CD14-positive monocyte (primary cell): ENCODE measurements around the gene MYH3. TPM values are rescaled to one million over a fixed set of nuclear protein-coding genes. Genes with fewer than 3 reads are reported as not detected.

Source experiments
- DNase-seq, 3 donors: peaks; one replicate each; pipeline ENCODE4 v3.0.0-alpha.2; 2011 to 2022
- H2AFZ ChIP-seq: 2 replicates; pipeline ENCODE4 v1.6.0; 2012; ENCODE audit warnings: mild to moderate bottlenecking, low read depth, low read length, inconsistent platforms; ENCODE audit not compliant: insufficient read depth, poor library complexity, severe bottlenecking
- H3K27ac ChIP-seq, 2 donors: 1 replicate in 1 of 2; 2 replicates in 1 of 2; pipeline ENCODE4 v1.5.1; 2012 to 2013; ENCODE audit warnings: low read length in 2 of 2, control low read depth in 1 of 2, inconsistent platforms in 1 of 2, low read depth in 1 of 2, mild to moderate bottlenecking in 1 of 2
- H3K27me3 ChIP-seq, 2 donors: one replicate each; pipeline versions ENCODE4 v1.6.0 to v1.6.1; 2011 to 2013; ENCODE audit warnings: low read length in 2 of 2; ENCODE audit not compliant: control insufficient read depth in 2 of 2, insufficient read depth in 2 of 2
- H3K36me3 ChIP-seq, 2 donors: replicated peaks in 1 of 2; 1 replicate in 1 of 2; 2 replicates in 1 of 2; pipeline versions ENCODE4 v1.5.1 to v1.6.1; 2012 to 2013; ENCODE audit warnings: low read length in 2 of 2, control low read depth in 1 of 2, inconsistent platforms in 1 of 2, mild to moderate bottlenecking in 1 of 2; ENCODE audit not compliant: insufficient read depth in 2 of 2, control insufficient read depth in 1 of 2
- H3K4me1 ChIP-seq, 2 donors: 1 replicate in 1 of 2; 2 replicates in 1 of 2; pipeline versions ENCODE4 v1.5.1 to v1.6.1; 2012 to 2013; ENCODE audit warnings: low read length in 2 of 2, control low read depth in 1 of 2, inconsistent platforms in 1 of 2, mild to moderate bottlenecking in 1 of 2, moderate library complexity in 1 of 2; ENCODE audit not compliant: insufficient read depth in 2 of 2, control insufficient read depth in 1 of 2
- H3K4me2 ChIP-seq: replicated peaks from 2 replicates; pipeline ENCODE3; 2012; ENCODE audit warnings: low read length, moderate library complexity, mild to moderate bottlenecking; ENCODE audit not compliant: poor library complexity, severe bottlenecking; ENCODE audit errors: extremely low read depth
- H3K4me3 ChIP-seq, 3 experiments: fragments of 200-600 bp in 1 of 3; sonication (generic) in 1 of 3; replicated peaks in 1 of 3; 1 replicate in 2 of 3; 2 replicates in 1 of 3; pipeline ENCODE4 v1.5.1; 2011 to 2013; ENCODE audit warnings: low read length in 3 of 3, mild to moderate bottlenecking in 3 of 3, control low read depth in 2 of 3, low read depth in 2 of 3, inconsistent platforms in 1 of 3, moderate library complexity in 1 of 3
- H3K79me2 ChIP-seq: 2 replicates; pipeline ENCODE4 v1.6.0; 2012; ENCODE audit warnings: mild to moderate bottlenecking, control low read depth, inconsistent platforms, low read length, moderate library complexity; ENCODE audit not compliant: insufficient read depth
- H3K9ac ChIP-seq: 2 replicates; pipeline ENCODE4 v1.6.0; 2017; ENCODE audit warnings: low read length, mild to moderate bottlenecking; ENCODE audit not compliant: insufficient read depth, poor library complexity, severe bottlenecking
- H3K9me3 ChIP-seq, 2 donors: replicated peaks in 1 of 2; 1 replicate in 1 of 2; 2 replicates in 1 of 2; pipeline versions ENCODE4 v1.5.1 to v1.6.1; 2012 to 2013; ENCODE audit warnings: low read length in 2 of 2, control low read depth in 1 of 2; ENCODE audit not compliant: control insufficient read depth in 1 of 2, insufficient read depth in 1 of 2
- H4K20me1 ChIP-seq: 2 replicates; pipeline ENCODE4 v1.6.0; 2012; ENCODE audit warnings: mild to moderate bottlenecking, low read length, control low read depth, moderate library complexity; ENCODE audit not compliant: insufficient read depth
- H3K27ac Mint-ChIP-seq, 7 donors: one replicate each; pipeline ENCODE4 v1.8.0; 2020; ENCODE audit warnings: mild to moderate bottlenecking in 7 of 7, mixed read lengths in 7 of 7, moderate library complexity in 6 of 7, inconsistent platforms in 2 of 7
- H3K27me3 Mint-ChIP-seq, 3 donors: one replicate each; pipeline ENCODE4 v1.8.0; 2021 to 2022; ENCODE audit warnings: low read depth in 3 of 3, mild to moderate bottlenecking in 3 of 3, mixed read lengths in 3 of 3, moderate library complexity in 3 of 3, inconsistent platforms in 1 of 3
- H3K36me3 Mint-ChIP-seq, 2 donors: one replicate each; pipeline ENCODE4 v1.8.0; 2020; ENCODE audit warnings: mixed read lengths in 2 of 2, inconsistent platforms in 1 of 2, mild to moderate bottlenecking in 1 of 2
- H3K4me1 Mint-ChIP-seq: one replicate; pipeline ENCODE4 v1.8.0; 2020; ENCODE audit warnings: mild to moderate bottlenecking, mixed read lengths
- H3K4me3 Mint-ChIP-seq, 2 donors: one replicate each; pipeline ENCODE4 v1.8.0; 2020; ENCODE audit warnings: mild to moderate bottlenecking in 2 of 2, mixed read lengths in 2 of 2, moderate library complexity in 1 of 2
- H3K9me3 Mint-ChIP-seq, 7 donors: one replicate each; pipeline ENCODE4 v1.8.0; 2020 to 2022; ENCODE audit warnings: mixed read lengths in 7 of 7, mild to moderate bottlenecking in 6 of 7, moderate library complexity in 6 of 7, inconsistent platforms in 2 of 7
- WGBS: methylation state at CpG from one replicate; pipeline ENCODE4 v1.1.5; 2013; ENCODE audit warnings: missing lambda C conversion rate; ENCODE audit not compliant: insufficient coverage; 5-methylcytosine and 5-hydroxymethylcytosine counted together
- intact Hi-C, 2 donors: fragments of 100-400 bp; cut with micrococcal nuclease; formaldehyde crosslinking; loops; one replicate each; pipeline versions ENCODE4 v1.15.0 to v1.15.1; 2023
- polyA plus RNA-seq, 3 donors: library from polyadenylated mRNA; depleted of rRNA in 1 of 3; unstranded in 2 of 3; stranded (reverse) in 1 of 3; fragments of 300-500 nt in 2 of 3; fragments of >200 nt in 1 of 3; fragmentation: Illumina TruSeq in 2 of 3; gene quantifications; 1 replicate in 2 of 3; 2 replicates in 1 of 3; pipeline ENCODE4 v1.2.3, GENCODE V29; 2012 to 2021
- TF ChIP-seq, protein P1 (sequence below): fragments of 200-600 bp; IDR thresholded peaks from one replicate; pipeline ENCODE4 v1.8.0; 2022; ENCODE audit warnings: antibody characterized with exemption, mild to moderate bottlenecking

Gene MYH3
- polyA plus RNA-seq, 3 donors: 0.13 to 5.7 TPM; not detected in 1

DNA sequence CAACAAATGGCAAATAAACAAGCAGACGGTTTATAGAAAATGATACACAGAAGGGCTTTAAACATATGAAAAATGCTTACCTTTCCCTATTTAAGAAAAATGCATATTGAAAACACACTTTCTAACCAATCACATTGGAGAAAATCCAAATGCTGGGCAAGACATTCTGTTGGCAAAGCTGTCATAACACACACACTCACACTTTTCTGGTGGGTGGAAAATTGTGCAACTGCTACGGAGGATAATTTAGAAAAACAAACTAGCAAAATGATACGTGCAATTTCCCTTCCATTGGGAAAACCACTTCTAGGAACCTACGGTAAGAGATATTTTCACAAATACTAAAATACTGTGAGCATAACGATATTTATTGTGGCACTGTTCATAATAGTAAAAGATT lies 9.8 kb upstream of the MYH3 start:
- no peaks in the 10 kb centered on the region for H3K36me3 ChIP-seq
- DNase-seq: no peak
- intact Hi-C loops: no loop called here
- no peaks in the 10 kb centered on the region for H3K9me3 ChIP-seq
- no peak overlapping the region for H3K4me2 ChIP-seq
- no peaks in the 10 kb centered on the region for H3K9me3 Mint-ChIP-seq
- no peaks in the 10 kb centered on the region for H3K27me3 Mint-ChIP-seq
- H3K9ac ChIP-seq: no peak overlapping the region
- H3K4me3 ChIP-seq: no peak overlapping the region
- no peaks in the 10 kb centered on the region for H3K79me2 ChIP-seq
- peak overlapping the region in 1 of 7 donors; percentile 13 for H3K27ac Mint-ChIP-seq
- no peaks in the 10 kb centered on the region for H3K4me1 Mint-ChIP-seq
- no peaks in the 10 kb centered on the region for H3K4me1 ChIP-seq
- no peaks in the 10 kb centered on the region for H4K20me1 ChIP-seq
- no CpG with 5 or more reads among the region's 5 CpGs for WGBS
- H3K27me3 ChIP-seq: no peaks in the 10 kb centered on the region
- no peak overlapping the region for H2AFZ ChIP-seq
- no peak overlapping the region for H3K4me3 Mint-ChIP-seq
- no peak overlapping the region for H3K27ac ChIP-seq
- H3K36me3 Mint-ChIP-seq: peaks cover 7 to 8% of the 10 kb centered on the region in 2 donors
- TF ChIP-seq, protein P1, sequence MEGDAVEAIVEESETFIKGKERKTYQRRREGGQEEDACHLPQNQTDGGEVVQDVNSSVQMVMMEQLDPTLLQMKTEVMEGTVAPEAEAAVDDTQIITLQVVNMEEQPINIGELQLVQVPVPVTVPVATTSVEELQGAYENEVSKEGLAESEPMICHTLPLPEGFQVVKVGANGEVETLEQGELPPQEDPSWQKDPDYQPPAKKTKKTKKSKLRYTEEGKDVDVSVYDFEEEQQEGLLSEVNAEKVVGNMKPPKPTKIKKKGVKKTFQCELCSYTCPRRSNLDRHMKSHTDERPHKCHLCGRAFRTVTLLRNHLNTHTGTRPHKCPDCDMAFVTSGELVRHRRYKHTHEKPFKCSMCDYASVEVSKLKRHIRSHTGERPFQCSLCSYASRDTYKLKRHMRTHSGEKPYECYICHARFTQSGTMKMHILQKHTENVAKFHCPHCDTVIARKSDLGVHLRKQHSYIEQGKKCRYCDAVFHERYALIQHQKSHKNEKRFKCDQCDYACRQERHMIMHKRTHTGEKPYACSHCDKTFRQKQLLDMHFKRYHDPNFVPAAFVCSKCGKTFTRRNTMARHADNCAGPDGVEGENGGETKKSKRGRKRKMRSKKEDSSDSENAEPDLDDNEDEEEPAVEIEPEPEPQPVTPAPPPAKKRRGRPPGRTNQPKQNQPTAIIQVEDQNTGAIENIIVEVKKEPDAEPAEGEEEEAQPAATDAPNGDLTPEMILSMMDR: no peak

DNA sequence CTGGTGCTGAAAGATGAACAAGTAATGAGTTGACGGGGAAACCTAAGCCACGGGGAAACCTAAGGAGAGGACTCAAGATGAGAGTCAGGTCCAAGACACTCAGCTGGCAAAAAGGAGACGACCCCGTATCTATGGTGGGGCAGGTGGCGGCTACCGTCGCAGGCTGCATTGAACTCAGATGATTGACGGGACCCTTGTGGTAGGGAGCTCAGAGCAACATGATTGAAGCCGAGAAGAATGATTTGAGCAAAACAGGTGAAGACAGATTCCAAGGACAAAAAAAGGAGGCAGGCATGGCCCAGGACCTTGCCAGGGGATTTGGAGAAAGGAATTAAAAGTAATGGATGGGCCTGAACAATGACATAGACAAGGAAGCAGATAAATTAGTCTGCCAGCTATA lies 7.5 kb upstream of the MYH3 start:
- Mint-ChIP-seq H3K9me3 (no peaks in the 10 kb centered on the region), H3K4me3 (no peak overlapping the region), H3K4me1 (no peaks in the 10 kb centered on the region), H3K36me3 (peaks cover 9 to 11% of the 10 kb centered on the region in 2 donors), H3K27me3 (no peaks in the 10 kb centered on the region), H3K27ac (no peak overlapping the region)
- Histone ChIP-seq H3K36me3 (no peaks in the 10 kb centered on the region), H2AFZ (no peak overlapping the region), H3K9me3 (no peaks in the 10 kb centered on the region), H3K4me2 (no peak overlapping the region), H3K4me3 (no peak overlapping the region), H3K79me2 (no peaks in the 10 kb centered on the region), H3K27ac (no peak overlapping the region), H3K4me1 (no peaks in the 10 kb centered on the region), H4K20me1 (no peaks in the 10 kb centered on the region), H3K27me3 (no peaks in the 10 kb centered on the region), H3K9ac (no peak overlapping the region)
- TF ChIP-seq, protein P1: no peak
- WGBS: 93% methylated on average over 7 of the region's 9 CpGs
- DNase-seq: no peak
- intact Hi-C loops: no loop called here
